HepG2 (cell line): Measurements from ENCODE around the gene CPB2. TPM values are rescaled to one million over a fixed set of nuclear protein-coding genes. Genes with fewer than 3 reads are reported as not detected.

Experiments used
- ATAC-seq: fragments of 200-7000 bp; cut with Tn5 transposase; 3 replicates; pipeline ENCODE4 v1.9.1; 2020; ENCODE audit warnings: mild to moderate bottlenecking, moderate library complexity
- BruUV-seq: library from RNA; stranded (reverse); fragments of 400-500 nt; replicated peaks from 2 replicates; lab custom pipeline; 2021; lab: Mats Ljungman, UMichigan
- CTCF ChIA-PET: fragments of 300-600 bp; formaldehyde crosslinking; extraction: SDS; loops from one replicate; lab custom pipeline; 2021; ENCODE audit warnings: low total read pairs, inconsistent platforms, low intra/inter-chr PET ratio; lab: Yijun Ruan, JAX
- POLR2A ChIA-PET: fragments of 350-600 bp; sonication (Branson Sonifier 250); formaldehyde crosslinking; loops from one replicate; lab custom pipeline; 2020; ENCODE audit warnings: antibody characterized with exemption, inconsistent platforms; lab: Yijun Ruan, JAX
- DNase-seq: peaks from one replicate; pipeline ENCODE4 v3.0.0-alpha.2; 2015; ENCODE audit warnings: low spot score
- FAIRE-seq: peaks from 3 replicates; lab custom pipeline; 2011; peaks lifted over from hg19 to GRCh38; lab: Jason Lieb, UNC
- H2AFZ ChIP-seq: one replicate; pipeline ENCODE4 v1.6.1; 2011; ENCODE audit warnings: low read length, inconsistent platforms
- H3K27ac ChIP-seq: fragments of 300-600 bp; 3 replicates; pipeline ENCODE4 v1.8.0; 2011; ENCODE audit warnings: mixed run types, mild to moderate bottlenecking, mixed read lengths, low read length, inconsistent platforms; ENCODE audit not compliant: insufficient read depth; ENCODE audit errors: extremely low read length
- H3K27me3 ChIP-seq, 2 experiments: fragments of 200-600 bp in 1 of 2; 2 replicates in 1 of 2; 3 replicates in 1 of 2; pipeline versions ENCODE4 v1.6.0 to v1.8.0; 2011; ENCODE audit warnings: low read length in 2 of 2, mild to moderate bottlenecking in 2 of 2, moderate library complexity in 2 of 2, inconsistent platforms in 1 of 2; ENCODE audit not compliant: insufficient read depth in 2 of 2, control insufficient read depth in 1 of 2
- H3K36me3 ChIP-seq, 2 experiments: fragments of 200-600 bp in 1 of 2; replicated peaks in 1 of 2; 2 replicates in 1 of 2; 3 replicates in 1 of 2; pipeline versions ENCODE4 v1.5.1 to v1.8.0; 2011; ENCODE audit warnings: low read length in 2 of 2, inconsistent platforms in 1 of 2; ENCODE audit not compliant: insufficient read depth in 2 of 2, control insufficient read depth in 1 of 2
- H3K4me1 ChIP-seq: 2 replicates; pipeline ENCODE4 v1.5.1; 2012; ENCODE audit warnings: low read length, inconsistent platforms; ENCODE audit not compliant: insufficient read depth
- H3K4me2 ChIP-seq: 2 replicates; pipeline ENCODE4 v1.6.0; 2011; ENCODE audit warnings: low read depth, low read length, inconsistent platforms
- H3K4me3 ChIP-seq, 3 experiments: fragments of 200-600 bp in 1 of 3; sonication (generic), shearing (Covaris generic) in 1 of 3; replicated peaks in 1 of 3; 2 replicates each; pipeline ENCODE4 v1.5.1; 2011 to 2016; ENCODE audit warnings: low read length in 3 of 3, inconsistent platforms in 2 of 3, low read depth in 2 of 3, mild to moderate bottlenecking in 2 of 3, control low read depth in 1 of 3, mixed read lengths in 1 of 3; ENCODE audit not compliant: insufficient read depth in 1 of 3
- H3K79me2 ChIP-seq: one replicate; pipeline ENCODE4 v1.6.1; 2011; ENCODE audit warnings: low read length, inconsistent platforms; ENCODE audit not compliant: insufficient read depth
- H3K9ac ChIP-seq: 2 replicates; pipeline ENCODE4 v1.6.0; 2011; ENCODE audit warnings: mild to moderate bottlenecking, low read depth, low read length, inconsistent platforms; ENCODE audit not compliant: insufficient read depth
- H3K9me3 ChIP-seq: 2 replicates; pipeline ENCODE4 v1.5.1; 2012; ENCODE audit warnings: mild to moderate bottlenecking, low read length
- H4K20me1 ChIP-seq: 2 replicates; pipeline ENCODE4 v1.6.0; 2011; ENCODE audit warnings: inconsistent platforms, mild to moderate bottlenecking, low read length, moderate library complexity; ENCODE audit not compliant: insufficient read depth
- DBP ChIP-seq: sonication (generic); formaldehyde crosslinking; IDR thresholded peaks from 2 replicates; pipeline ENCODE4 v1.4.0; 2020; ENCODE audit warnings: missing genetic modification reagents; ENCODE audit errors: not compliant biosample characterization
- DRAP1 ChIP-seq: IDR thresholded peaks from 2 replicates; pipeline ENCODE4 v1.6.1; 2016; ENCODE audit warnings: missing genetic modification reagents, missing compliant biosample characterization
- FOSL2 ChIP-seq: sonication (generic); formaldehyde crosslinking; IDR thresholded peaks from 2 replicates; pipeline ENCODE4 v1.4.0; 2020; ENCODE audit warnings: missing genetic modification reagents
- NRL ChIP-seq: sonication (generic); formaldehyde crosslinking; IDR thresholded peaks from 2 replicates; pipeline ENCODE4 v1.5.0; 2020; ENCODE audit warnings: missing genetic modification reagents, mild to moderate bottlenecking, moderate library complexity, borderline replicate concordance
- PBX2 ChIP-seq: IDR thresholded peaks from 2 replicates; pipeline ENCODE4 v1.6.1; 2016; ENCODE audit warnings: control low read depth
- POLR2G ChIP-seq: fragments of 200-400 bp; formaldehyde crosslinking; IDR thresholded peaks from 2 replicates; pipeline ENCODE4 v1.6.1; 2018; ENCODE audit warnings: mild to moderate bottlenecking, low read depth, low read length, moderate library complexity
- PRDM15 ChIP-seq: sonication (generic); formaldehyde crosslinking; IDR thresholded peaks from 2 replicates; pipeline ENCODE4 v1.4.0; 2020; ENCODE audit warnings: missing genetic modification reagents
- TFDP2 ChIP-seq: sonication (generic); formaldehyde crosslinking; IDR thresholded peaks from 2 replicates; pipeline ENCODE4 v1.4.0; 2020; ENCODE audit warnings: missing genetic modification reagents
- YEATS2 ChIP-seq: sonication (generic); formaldehyde crosslinking; IDR thresholded peaks from 2 replicates; pipeline ENCODE4 v1.4.0; 2020; ENCODE audit warnings: missing genetic modification reagents, borderline replicate concordance
- ZNF441 ChIP-seq: sonication (generic); formaldehyde crosslinking; IDR thresholded peaks from 2 replicates; pipeline ENCODE4 v1.7.0; 2021; ENCODE audit warnings: missing genetic modification reagents, borderline replicate concordance
- ZNF446 ChIP-seq: sonication (generic); formaldehyde crosslinking; IDR thresholded peaks from 2 replicates; pipeline ENCODE4 v1.5.0; 2020; ENCODE audit warnings: mild to moderate bottlenecking, missing genetic modification reagents
- ZNF558 ChIP-seq: sonication (generic); formaldehyde crosslinking; IDR thresholded peaks from 2 replicates; pipeline ENCODE4 v1.9.0; 2022; ENCODE audit warnings: mild to moderate bottlenecking, missing genetic modification reagents, borderline replicate concordance
- ZNF747 ChIP-seq: sonication (generic); formaldehyde crosslinking; IDR thresholded peaks from 2 replicates; pipeline ENCODE4 v1.8.1; 2023; ENCODE audit warnings: missing genetic modification reagents, mild to moderate bottlenecking, borderline replicate concordance
- ZNF768 ChIP-seq: sonication (generic); formaldehyde crosslinking; IDR thresholded peaks from 2 replicates; pipeline ENCODE4 v1.4.0; 2020; ENCODE audit warnings: missing genetic modification reagents
- WGBS: methylation state at CpG from one replicate; pipeline ENCODE4 v1.1.6; 2017; ENCODE audit warnings: low lambda C conversion rate; 5-methylcytosine and 5-hydroxymethylcytosine counted together
- in situ Hi-C: cut with HindIII; loops from 2 replicates; pipeline ENCODE4 v1.10.0; 2017; ENCODE audit warnings: low pct_unique_long_range_greater_than_20kb; ENCODE audit not compliant: extremely low pct_ligation_motif_present
- intact Hi-C: fragments of 100-400 bp; cut with micrococcal nuclease; formaldehyde crosslinking; loops from one replicate; pipeline ENCODE4 v1.10.0; 2022; ENCODE audit not compliant: unreplicated experiment
- polyA plus RNA-seq, 8 experiments: library from polyadenylated mRNA; depleted of rRNA in 3 of 8; stranded (reverse) in 7 of 8; unstranded in 1 of 8; fragments of >200 nt; fragmentation: Illumina TruSeq in 4 of 8; extraction: Trizol in 4 of 8; gene quantifications; 2 replicates each; pipeline versions ENCODE4 v1.2.1 to v1.2.3, GENCODE V29; 2011 to 2016; ENCODE audit warnings: low read depth in 4 of 8, missing spikeins in 1 of 8, mixed read lengths in 1 of 8; ENCODE audit not compliant: insufficient read depth in 1 of 8
- total RNA-seq, 5 experiments: library from RNA; depleted of rRNA; stranded (reverse); fragments of >200 nt; fragmentation: Illumina TruSeq; extraction: Trizol; gene quantifications; 2 replicates each; pipeline ENCODE4 v1.2.3, GENCODE V29; 2016; ENCODE audit warnings: low read depth in 1 of 5
- TF ChIP-seq, protein P1 (sequence below): sonication (generic); formaldehyde crosslinking; IDR thresholded peaks from 2 replicates; pipeline ENCODE4 v1.5.0; 2020; ENCODE audit warnings: missing genetic modification reagents, mild to moderate bottlenecking, borderline replicate concordance

The CPB2 gene
- total and polyA plus RNA-seq, 2 of the 13 experiments (the other 11 are each of a cell fraction or from before 2014, with no cell fraction given): 125 to 140 TPM

- Histone ChIP-seq H2AFZ (no peak overlapping the region), H3K27me3 (no peaks in the 10 kb centered on the region), H3K9me3 (no peaks in the 10 kb centered on the region), H3K79me2 (peaks cover 31% of the 10 kb centered on the region), H4K20me1 (no peaks in the 10 kb centered on the region), H3K4me1 (peaks cover 9% of the 10 kb centered on the region; the same call in 1 of the 2 replicates), H3K4me2 (no peak overlapping the region), H3K4me3 (no peak overlapping the region), H3K27ac (no peak overlapping the region), H3K9ac (no peak overlapping the region), H3K36me3 (peaks cover 3 to 30% of the 10 kb centered on the region in 2 experiments; a peak in 4 of 5 replicates)
- WGBS: over 99% methylated on average over 4 of the region's 4 CpGs
- DNase-seq (no peak), FAIRE-seq (no peak), ATAC-seq (no peak)
- BruUV-seq: no TSS peak
- ChIA-PET POLR2A (no interaction called here), CTCF (no interaction called here)
- in situ Hi-C loops (no loop called here), intact Hi-C loops (no loop called here)
- TF ChIP-seq ZNF768 (no peak), ZNF558 (CRISPR knock-in tag) (no peak), ZNF446 (CRISPR knock-in tag) (no peak), TFDP2 (CRISPR knock-in tag) (no peak), PRDM15 (CRISPR knock-in tag) (no peak), YEATS2 (CRISPR knock-in tag) (no peak), FOSL2 (CRISPR knock-in tag) (no peak), DRAP1 (CRISPR knock-in tag) (no peak), NRL (CRISPR knock-in tag) (no peak), ZNF747 (CRISPR knock-in tag) (no peak), POLR2G (no peak), DBP (CRISPR knock-in tag) (no peak), ZNF441 (CRISPR knock-in tag) (no peak), PBX2 (CRISPR knock-in tag) (no peak)
- TF ChIP-seq, protein P1, sequence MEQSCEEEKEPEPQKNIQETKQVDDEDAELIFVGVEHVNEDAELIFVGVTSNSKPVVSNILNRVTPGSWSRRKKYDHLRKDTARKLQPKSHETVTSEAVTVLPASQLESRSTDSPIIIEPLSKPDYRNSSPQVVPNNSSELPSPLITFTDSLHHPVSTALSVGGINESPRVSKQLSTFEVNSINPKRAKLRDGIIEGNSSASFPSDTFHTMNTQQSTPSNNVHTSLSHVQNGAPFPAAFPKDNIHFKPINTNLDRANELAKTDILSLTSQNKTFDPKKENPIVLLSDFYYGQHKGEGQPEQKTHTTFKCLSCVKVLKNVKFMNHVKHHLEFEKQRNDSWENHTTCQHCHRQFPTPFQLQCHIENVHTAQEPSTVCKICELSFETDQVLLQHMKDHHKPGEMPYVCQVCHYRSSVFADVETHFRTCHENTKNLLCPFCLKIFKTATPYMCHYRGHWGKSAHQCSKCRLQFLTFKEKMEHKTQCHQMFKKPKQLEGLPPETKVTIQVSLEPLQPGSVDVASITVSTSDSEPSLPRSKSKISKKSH (CRISPR knock-in tag): no peak
Measured at GRCh38 chr13:46041419-46041839, 63.4 kb downstream of the CPB2 start.
